PC-9 (cell line): Measurements from ENCODE around the gene FREM2. TPM values are rescaled to one million over a fixed set of nuclear protein-coding genes. Genes with fewer than 3 reads are reported as not detected.
A peak's percentile ranks its signal among the peaks of the same experiment; 100 is the strongest.

Experiments used
- Bru-seq: library from RNA; stranded (reverse); fragments of 400-500 nt; gene quantifications from one replicate; lab custom pipeline; 2021; lab: Mats Ljungman, UMichigan
- BruChase-seq, 2 experiments: library from RNA; stranded (reverse); fragments of 400-500 nt; gene quantifications; one replicate each; lab custom pipeline; 2021; lab: Mats Ljungman, UMichigan
- BruUV-seq: library from RNA; stranded (reverse); fragments of 400-500 nt; replicated peaks from 2 replicates; lab custom pipeline; 2021; lab: Mats Ljungman, UMichigan
- CTCF ChIA-PET: fragments of 300-600 bp; sonication (Branson Sonifier 250); formaldehyde crosslinking; loops from one replicate; lab custom pipeline; 2022; ENCODE audit warnings: antibody characterized with exemption; lab: Charles Lee
- POLR2A ChIA-PET: fragments of 300-600 bp; sonication (Branson Sonifier 250); formaldehyde crosslinking; loops from one replicate; lab custom pipeline; 2022; ENCODE audit warnings: antibody characterized with exemption; ENCODE audit not compliant: unreplicated experiment; lab: Charles Lee
- DNase-seq, 2 experiments: peaks; one replicate each; pipeline versions ENCODE4 v3.0.0 to v3.0.0-alpha.2; 2015 to 2022; ENCODE audit warnings: mixed read lengths in 1 of 2
- H2AFZ ChIP-seq: fragments of 200-600 bp; sonication (generic); 2 replicates; pipeline ENCODE4 v1.8.1; 2017; ENCODE audit warnings: antibody characterized with exemption
- H3F3A ChIP-seq: fragments of 200-600 bp; sonication (generic); 2 replicates; pipeline ENCODE4 v1.8.1; 2017; ENCODE audit warnings: antibody characterized with exemption, mild to moderate bottlenecking, low read depth; ENCODE audit not compliant: insufficient read depth
- H3K27ac ChIP-seq: fragments of 200-600 bp; sonication (generic); 2 replicates; pipeline ENCODE4 v1.6.1; 2016; ENCODE audit warnings: mixed run types
- H3K27me3 ChIP-seq: fragments of 200-600 bp; sonication (generic); 2 replicates; pipeline ENCODE4 v1.6.1; 2016; ENCODE audit warnings: low read depth, mixed run types; ENCODE audit not compliant: insufficient read depth
- H3K36me3 ChIP-seq: fragments of 200-600 bp; sonication (generic); 2 replicates; pipeline ENCODE4 v1.6.1; 2016; ENCODE audit warnings: low read depth, mixed run types
- H3K4me1 ChIP-seq: fragments of 200-600 bp; sonication (generic); replicated peaks from 2 replicates; pipeline ENCODE4 v1.6.1; 2016; ENCODE audit warnings: mixed run types; ENCODE audit not compliant: insufficient read depth
- H3K4me2 ChIP-seq: fragments of 200-600 bp; sonication (generic); 2 replicates; pipeline ENCODE4 v1.6.1; 2017; ENCODE audit warnings: mixed run types
- H3K4me3 ChIP-seq: fragments of 200-600 bp; sonication (generic); 2 replicates; pipeline ENCODE4 v1.6.1; 2016; ENCODE audit warnings: mixed run types
- H3K79me2 ChIP-seq: fragments of 200-600 bp; sonication (generic); 2 replicates; pipeline ENCODE4 v1.6.1; 2017; ENCODE audit warnings: low read depth, mixed run types
- H3K9me2 ChIP-seq: fragments of 200-600 bp; sonication (generic); 2 replicates; pipeline ENCODE4 v1.8.1; 2017; ENCODE audit warnings: mild to moderate bottlenecking; ENCODE audit not compliant: insufficient read depth
- H3K9me3 ChIP-seq: fragments of 200-600 bp; sonication (generic); 2 replicates; pipeline ENCODE4 v1.8.1; 2016; ENCODE audit warnings: low read depth; ENCODE audit not compliant: insufficient read depth
- H4K20me1 ChIP-seq: fragments of 200-600 bp; sonication (generic); 2 replicates; pipeline ENCODE4 v1.8.1; 2017; ENCODE audit not compliant: insufficient read depth
- EZH2 ChIP-seq: fragments of 200-600 bp; sonication (generic); IDR thresholded peaks from 2 replicates; pipeline ENCODE4 v1.8.0; 2017; ENCODE audit warnings: antibody characterized with exemption, low read depth
- intact Hi-C: fragments of 100-400 bp; cut with micrococcal nuclease; formaldehyde crosslinking; loops from one replicate; pipeline ENCODE4 v1.10.0; 2022; ENCODE audit not compliant: unreplicated experiment
- long read RNA-seq: library from polyadenylated mRNA; stranded (forward); transcript quantifications from one replicate; pipeline ENCODE4 v2.0.0, GENCODE V29; 2022
- total RNA-seq: library from RNA; stranded (reverse); gene quantifications from 2 replicates; pipeline ENCODE4 v1.2.3, GENCODE V29; 2021
- TF ChIP-seq, protein P1 (sequence below): fragments of 200-600 bp; sonication (generic); conservative IDR thresholded peaks from 2 replicates; pipeline ENCODE4 v1.6.1; 2017; ENCODE audit warnings: mixed run types, antibody characterized with exemption, mild to moderate bottlenecking, moderate library complexity

Gene FREM2, protein sequence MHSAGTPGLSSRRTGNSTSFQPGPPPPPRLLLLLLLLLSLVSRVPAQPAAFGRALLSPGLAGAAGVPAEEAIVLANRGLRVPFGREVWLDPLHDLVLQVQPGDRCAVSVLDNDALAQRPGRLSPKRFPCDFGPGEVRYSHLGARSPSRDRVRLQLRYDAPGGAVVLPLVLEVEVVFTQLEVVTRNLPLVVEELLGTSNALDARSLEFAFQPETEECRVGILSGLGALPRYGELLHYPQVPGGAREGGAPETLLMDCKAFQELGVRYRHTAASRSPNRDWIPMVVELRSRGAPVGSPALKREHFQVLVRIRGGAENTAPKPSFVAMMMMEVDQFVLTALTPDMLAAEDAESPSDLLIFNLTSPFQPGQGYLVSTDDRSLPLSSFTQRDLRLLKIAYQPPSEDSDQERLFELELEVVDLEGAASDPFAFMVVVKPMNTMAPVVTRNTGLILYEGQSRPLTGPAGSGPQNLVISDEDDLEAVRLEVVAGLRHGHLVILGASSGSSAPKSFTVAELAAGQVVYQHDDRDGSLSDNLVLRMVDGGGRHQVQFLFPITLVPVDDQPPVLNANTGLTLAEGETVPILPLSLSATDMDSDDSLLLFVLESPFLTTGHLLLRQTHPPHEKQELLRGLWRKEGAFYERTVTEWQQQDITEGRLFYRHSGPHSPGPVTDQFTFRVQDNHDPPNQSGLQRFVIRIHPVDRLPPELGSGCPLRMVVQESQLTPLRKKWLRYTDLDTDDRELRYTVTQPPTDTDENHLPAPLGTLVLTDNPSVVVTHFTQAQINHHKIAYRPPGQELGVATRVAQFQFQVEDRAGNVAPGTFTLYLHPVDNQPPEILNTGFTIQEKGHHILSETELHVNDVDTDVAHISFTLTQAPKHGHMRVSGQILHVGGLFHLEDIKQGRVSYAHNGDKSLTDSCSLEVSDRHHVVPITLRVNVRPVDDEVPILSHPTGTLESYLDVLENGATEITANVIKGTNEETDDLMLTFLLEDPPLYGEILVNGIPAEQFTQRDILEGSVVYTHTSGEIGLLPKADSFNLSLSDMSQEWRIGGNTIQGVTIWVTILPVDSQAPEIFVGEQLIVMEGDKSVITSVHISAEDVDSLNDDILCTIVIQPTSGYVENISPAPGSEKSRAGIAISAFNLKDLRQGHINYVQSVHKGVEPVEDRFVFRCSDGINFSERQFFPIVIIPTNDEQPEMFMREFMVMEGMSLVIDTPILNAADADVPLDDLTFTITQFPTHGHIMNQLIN (N-terminal part only)
- total RNA-seq (0.53 and 0.65 TPM in 2 replicates), Bru-seq, nascent RNA (percentile 22 among the genes with signal in this experiment), BruChase-seq, experiment 1, labeled RNA remaining after a 2-hour chase (percentile 19 among the genes with signal in this experiment), BruChase-seq, experiment 2, labeled RNA remaining after a 6-hour chase (percentile 21 among the genes with signal in this experiment)
- long read RNA-seq, result 0 reads

DNA sequence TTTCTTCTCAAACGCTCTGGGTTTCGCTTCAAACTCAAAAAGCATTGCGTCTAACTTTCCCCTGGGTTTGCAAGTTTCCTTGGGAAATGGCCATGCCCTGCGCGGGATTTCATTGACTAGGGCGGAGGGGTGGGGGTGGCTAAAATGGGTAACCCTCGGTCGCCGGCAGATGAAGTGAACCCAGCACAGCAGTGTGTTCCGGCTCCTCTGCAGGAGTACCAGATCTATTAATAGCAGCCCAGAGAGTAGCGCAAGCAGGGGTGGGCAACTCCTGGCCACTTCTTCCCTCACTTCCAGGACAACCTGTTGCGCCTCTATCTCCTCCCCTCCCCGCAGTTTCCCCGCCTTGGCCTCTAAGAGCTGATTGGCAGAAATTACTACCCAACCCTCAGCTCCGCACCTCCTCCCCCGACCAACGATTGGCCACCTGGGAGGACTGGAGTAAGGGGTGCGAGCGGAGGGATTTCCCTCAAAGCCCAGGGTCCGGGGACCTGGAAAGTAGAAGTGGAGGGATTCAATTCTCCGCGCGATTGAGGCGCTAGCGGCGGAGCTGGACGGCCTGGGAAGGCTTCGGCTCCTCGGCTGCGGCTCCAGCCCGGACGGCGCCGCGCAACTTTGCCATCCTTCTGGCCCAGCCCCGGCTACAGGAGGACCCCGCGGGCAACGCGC lies at the start of gene FREM2:
TSS of gene FREM2 (plus strand) at position 501 of the 669 bp plus-strand sequence. CDS start 268 bp downstream, outside the sequence.
- peak; percentile 51 to 64 for DNase-seq
- no TSS peak for BruUV-seq
- peaks cover 4% of the 10 kb centered on the region; the same call in 1 of the 2 replicates for H3F3A ChIP-seq
- H3K4me3 ChIP-seq, result peak within 1 kb of the TSS; percentile 56
- H3K79me2 ChIP-seq, result no peaks in the 10 kb centered on the region
- H4K20me1 ChIP-seq, result no peaks in the 10 kb centered on the region
- H3K9me2 ChIP-seq, result no peaks in the 10 kb centered on the region
- ChIA-PET POLR2A (interaction anchor here (0.6 kb wide), 2 partner anchors 99 to 1030 kb away, joined by 3 to 4 read pairs; no protein-coding TSS in a partner anchor), CTCF (interaction anchor here (0.6 to 1.4 kb wide), 6 partner anchors 76 to 1152 kb away, joined by 3 to 10 read pairs (median 4); no protein-coding TSS in a partner anchor)
- 0 out of 2 replicates have a peak within 1 kb of the TSS, but pooled peaks have one; percentile 9 for H3K27ac ChIP-seq
- no peak for TF ChIP-seq EZH2
- TF ChIP-seq, protein P1, sequence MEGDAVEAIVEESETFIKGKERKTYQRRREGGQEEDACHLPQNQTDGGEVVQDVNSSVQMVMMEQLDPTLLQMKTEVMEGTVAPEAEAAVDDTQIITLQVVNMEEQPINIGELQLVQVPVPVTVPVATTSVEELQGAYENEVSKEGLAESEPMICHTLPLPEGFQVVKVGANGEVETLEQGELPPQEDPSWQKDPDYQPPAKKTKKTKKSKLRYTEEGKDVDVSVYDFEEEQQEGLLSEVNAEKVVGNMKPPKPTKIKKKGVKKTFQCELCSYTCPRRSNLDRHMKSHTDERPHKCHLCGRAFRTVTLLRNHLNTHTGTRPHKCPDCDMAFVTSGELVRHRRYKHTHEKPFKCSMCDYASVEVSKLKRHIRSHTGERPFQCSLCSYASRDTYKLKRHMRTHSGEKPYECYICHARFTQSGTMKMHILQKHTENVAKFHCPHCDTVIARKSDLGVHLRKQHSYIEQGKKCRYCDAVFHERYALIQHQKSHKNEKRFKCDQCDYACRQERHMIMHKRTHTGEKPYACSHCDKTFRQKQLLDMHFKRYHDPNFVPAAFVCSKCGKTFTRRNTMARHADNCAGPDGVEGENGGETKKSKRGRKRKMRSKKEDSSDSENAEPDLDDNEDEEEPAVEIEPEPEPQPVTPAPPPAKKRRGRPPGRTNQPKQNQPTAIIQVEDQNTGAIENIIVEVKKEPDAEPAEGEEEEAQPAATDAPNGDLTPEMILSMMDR, result no peak
- intact Hi-C loops, result loop anchor here (2.0 to 10.0 kb wide), 3 partner anchors 188 to 1042 kb away; no protein-coding TSS in a partner anchor
- H3K27me3 ChIP-seq, result no peaks in the 10 kb centered on the region
- no peaks in the 10 kb centered on the region for H3K36me3 ChIP-seq
- H3K4me1 ChIP-seq, result peaks cover 16% of the 10 kb centered on the region
- no peaks in the 10 kb centered on the region for H3K9me3 ChIP-seq
- peak within 1 kb of the TSS; percentile 89 for H2AFZ ChIP-seq
- peak within 1 kb of the TSS; percentile 78 for H3K4me2 ChIP-seq

DNA sequence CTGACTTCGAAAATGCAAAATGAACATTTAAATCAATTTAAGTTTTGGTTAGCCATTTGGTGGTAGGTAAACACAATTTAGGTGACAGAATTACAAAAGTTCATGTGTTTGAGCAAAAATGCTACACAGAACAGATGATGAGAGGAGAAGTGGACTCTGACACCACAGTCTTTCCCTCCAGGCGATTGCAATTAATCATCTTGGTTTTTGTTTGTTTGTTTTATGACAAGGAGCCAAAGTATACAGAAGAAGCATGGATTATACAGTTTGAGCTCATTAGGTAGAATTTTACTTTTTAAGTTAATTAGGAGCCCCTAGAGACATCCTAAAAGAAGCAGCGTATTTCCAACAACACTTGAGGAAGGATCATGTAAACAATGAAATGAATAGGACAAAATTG lies 49.3 kb upstream of the FREM2 start:
- Histone ChIP-seq H3K79me2 (no peaks in the 10 kb centered on the region), H3K27ac (no peak overlapping the region), H3K4me1 (peaks cover 10% of the 10 kb centered on the region), H3K4me2 (no peak overlapping the region), H4K20me1 (no peaks in the 10 kb centered on the region), H3F3A (no peaks in the 10 kb centered on the region), H3K36me3 (no peaks in the 10 kb centered on the region), H3K4me3 (no peak overlapping the region), H3K27me3 (no peaks in the 10 kb centered on the region), H3K9me2 (no peaks in the 10 kb centered on the region), H3K9me3 (no peaks in the 10 kb centered on the region; the same call in 1 of the 2 replicates), H2AFZ (no peak overlapping the region)
- POLR2A ChIA-PET, result no interaction called here
- no TSS peak for BruUV-seq
- DNase-seq, result no peak
- intact Hi-C loops, result no loop called here
- no peak for TF ChIP-seq EZH2
- TF ChIP-seq, protein P1, result no peak
- CTCF ChIA-PET, result interaction anchor here (0.6 kb wide), 1 partner anchor 827 kb away, joined by 3 read pairs; no protein-coding TSS in a partner anchor
